PC-9 (cell line): ENCODE data around the gene PANX3. TPM values are rescaled to one million over a fixed set of nuclear protein-coding genes. Genes with fewer than 3 reads are reported as not detected.

Source experiments
- BruUV-seq: library from RNA; stranded (reverse); fragments of 400-500 nt; replicated peaks from 2 replicates; lab custom pipeline; 2021; lab: Mats Ljungman, UMichigan
- CTCF ChIA-PET: fragments of 300-600 bp; sonication (Branson Sonifier 250); formaldehyde crosslinking; loops from one replicate; lab custom pipeline; 2022; ENCODE audit warnings: antibody characterized with exemption; lab: Charles Lee
- POLR2A ChIA-PET: fragments of 300-600 bp; sonication (Branson Sonifier 250); formaldehyde crosslinking; loops from one replicate; lab custom pipeline; 2022; ENCODE audit warnings: antibody characterized with exemption; ENCODE audit not compliant: unreplicated experiment; lab: Charles Lee
- DNase-seq, 2 experiments: peaks; one replicate each; pipeline versions ENCODE4 v3.0.0 to v3.0.0-alpha.2; 2015 to 2022; ENCODE audit warnings: mixed read lengths in 1 of 2
- H2AFZ ChIP-seq: fragments of 200-600 bp; sonication (generic); 2 replicates; pipeline ENCODE4 v1.8.1; 2017; ENCODE audit warnings: antibody characterized with exemption
- H3F3A ChIP-seq: fragments of 200-600 bp; sonication (generic); 2 replicates; pipeline ENCODE4 v1.8.1; 2017; ENCODE audit warnings: antibody characterized with exemption, mild to moderate bottlenecking, low read depth; ENCODE audit not compliant: insufficient read depth
- H3K27ac ChIP-seq: fragments of 200-600 bp; sonication (generic); 2 replicates; pipeline ENCODE4 v1.6.1; 2016; ENCODE audit warnings: mixed run types
- H3K27me3 ChIP-seq: fragments of 200-600 bp; sonication (generic); 2 replicates; pipeline ENCODE4 v1.6.1; 2016; ENCODE audit warnings: low read depth, mixed run types; ENCODE audit not compliant: insufficient read depth
- H3K36me3 ChIP-seq: fragments of 200-600 bp; sonication (generic); 2 replicates; pipeline ENCODE4 v1.6.1; 2016; ENCODE audit warnings: low read depth, mixed run types
- H3K4me1 ChIP-seq: fragments of 200-600 bp; sonication (generic); replicated peaks from 2 replicates; pipeline ENCODE4 v1.6.1; 2016; ENCODE audit warnings: mixed run types; ENCODE audit not compliant: insufficient read depth
- H3K4me2 ChIP-seq: fragments of 200-600 bp; sonication (generic); 2 replicates; pipeline ENCODE4 v1.6.1; 2017; ENCODE audit warnings: mixed run types
- H3K4me3 ChIP-seq: fragments of 200-600 bp; sonication (generic); 2 replicates; pipeline ENCODE4 v1.6.1; 2016; ENCODE audit warnings: mixed run types
- H3K79me2 ChIP-seq: fragments of 200-600 bp; sonication (generic); 2 replicates; pipeline ENCODE4 v1.6.1; 2017; ENCODE audit warnings: low read depth, mixed run types
- H3K9me2 ChIP-seq: fragments of 200-600 bp; sonication (generic); 2 replicates; pipeline ENCODE4 v1.8.1; 2017; ENCODE audit warnings: mild to moderate bottlenecking; ENCODE audit not compliant: insufficient read depth
- H3K9me3 ChIP-seq: fragments of 200-600 bp; sonication (generic); 2 replicates; pipeline ENCODE4 v1.8.1; 2016; ENCODE audit warnings: low read depth; ENCODE audit not compliant: insufficient read depth
- H4K20me1 ChIP-seq: fragments of 200-600 bp; sonication (generic); 2 replicates; pipeline ENCODE4 v1.8.1; 2017; ENCODE audit not compliant: insufficient read depth
- CTCF ChIP-seq: fragments of 200-600 bp; sonication (generic); conservative IDR thresholded peaks from 2 replicates; pipeline ENCODE4 v1.6.1; 2017; ENCODE audit warnings: mixed run types, antibody characterized with exemption, mild to moderate bottlenecking, moderate library complexity
- EZH2 ChIP-seq: fragments of 200-600 bp; sonication (generic); IDR thresholded peaks from 2 replicates; pipeline ENCODE4 v1.8.0; 2017; ENCODE audit warnings: antibody characterized with exemption, low read depth
- intact Hi-C: fragments of 100-400 bp; cut with micrococcal nuclease; formaldehyde crosslinking; loops from one replicate; pipeline ENCODE4 v1.10.0; 2022; ENCODE audit not compliant: unreplicated experiment
- total RNA-seq: library from RNA; stranded (reverse); gene quantifications from 2 replicates; pipeline ENCODE4 v1.2.3, GENCODE V29; 2021

PANX3 gene
- total RNA-seq, 1 experiment from 2014 or later: not detected

- Histone ChIP-seq H3K27ac (no peak overlapping the region), H3K79me2 (no peaks in the 10 kb centered on the region), H3K4me2 (no peak overlapping the region), H3K4me3 (no peak overlapping the region), H3K9me3 (no peaks in the 10 kb centered on the region), H3K27me3 (peaks cover 51% of the 10 kb centered on the region), H3F3A (no peaks in the 10 kb centered on the region), H3K36me3 (no peaks in the 10 kb centered on the region), H2AFZ (no peak overlapping the region), H3K9me2 (no peaks in the 10 kb centered on the region; the same call in 1 of the 2 replicates), H4K20me1 (no peaks in the 10 kb centered on the region), H3K4me1 (no peaks in the 10 kb centered on the region)
- ChIA-PET CTCF (interaction anchor here (0.5 kb wide), 1 partner anchor 27 kb away, joined by 4 read pairs; no protein-coding TSS in a partner anchor), POLR2A (no interaction called here)
- no peak for TF ChIP-seq CTCF
- no peak for DNase-seq
- BruUV-seq: no TSS peak
- intact Hi-C loops: no loop called here
These were observed 28.7 kb upstream of the PANX3 start for GRCh38 chr11:124582565-124582964.

- no TSS peak for BruUV-seq
- H4K20me1 ChIP-seq: no peaks in the 10 kb centered on the region
- intact Hi-C loops: no loop called here
- CTCF ChIA-PET: no interaction called here
- no peaks in the 10 kb centered on the region for H3K79me2 ChIP-seq
- H2AFZ ChIP-seq: no peak overlapping the region
- no peaks in the 10 kb centered on the region for H3K9me3 ChIP-seq
- H3K4me2 ChIP-seq: no peak overlapping the region
- no peak for DNase-seq
- H3K36me3 ChIP-seq: no peaks in the 10 kb centered on the region
- H3K27me3 ChIP-seq: peaks cover 45% of the 10 kb centered on the region
- H3K4me3 ChIP-seq: no peak overlapping the region
- POLR2A ChIA-PET: no interaction called here
- H3K4me1 ChIP-seq: no peaks in the 10 kb centered on the region
- no peaks in the 10 kb centered on the region for H3F3A ChIP-seq
- TF ChIP-seq CTCF (no peak), EZH2 (no peak)
- no peaks in the 10 kb centered on the region; the same call in 1 of the 2 replicates for H3K9me2 ChIP-seq
- H3K27ac ChIP-seq: no peak overlapping the region
These were observed 27.4 kb upstream of the PANX3 start for GRCh38 chr11:124583781-124584180.

DNA sequence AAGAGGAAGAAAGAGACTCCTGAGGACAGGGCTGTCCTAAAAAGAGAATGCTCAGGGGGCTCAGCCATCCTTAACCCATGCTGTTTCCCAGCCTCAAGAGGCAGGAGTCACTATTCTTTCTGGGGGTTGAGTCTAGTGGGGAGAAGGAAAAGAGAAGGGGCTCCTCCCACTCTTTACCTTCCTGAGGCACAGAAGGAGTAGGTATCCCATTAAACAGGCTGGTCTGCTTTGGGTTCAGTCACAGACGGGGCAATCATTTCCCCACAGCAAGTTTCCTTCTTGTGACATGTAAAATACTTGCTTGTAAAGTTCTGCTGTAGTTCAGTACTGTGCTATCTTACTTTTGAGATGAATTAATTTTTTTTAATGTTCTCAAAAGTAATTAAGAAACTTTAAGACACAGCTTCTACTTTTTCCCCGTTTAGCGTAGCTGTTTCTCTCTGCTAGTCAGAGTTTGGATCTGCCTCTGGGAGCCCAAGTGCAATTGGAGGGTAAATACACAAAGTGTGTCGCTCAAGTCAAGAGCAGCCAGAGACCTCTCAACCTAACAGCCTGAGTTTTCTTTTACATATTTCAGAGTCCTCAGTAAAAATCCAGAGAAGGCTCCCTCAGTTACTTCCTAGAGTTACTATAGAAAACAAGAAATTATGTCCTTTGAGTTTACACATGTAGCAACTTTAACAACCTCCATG lies 26.4 kb upstream of the PANX3 start:
- no peak overlapping the region for H3K4me2 ChIP-seq
- no peak overlapping the region for H3K27ac ChIP-seq
- no peak overlapping the region for H3K4me3 ChIP-seq
- intact Hi-C loops: loop anchor here (5.0 kb wide), 1 partner anchor 513 kb away; no protein-coding TSS in a partner anchor
- no peak overlapping the region for H2AFZ ChIP-seq
- TF ChIP-seq CTCF: no peak
- no peaks in the 10 kb centered on the region for H3K79me2 ChIP-seq
- H3F3A ChIP-seq: no peaks in the 10 kb centered on the region
- DNase-seq: no peak
- no peaks in the 10 kb centered on the region for H3K36me3 ChIP-seq
- POLR2A ChIA-PET: interaction anchor here (0.6 kb wide), 1 partner anchor 974 kb away, joined by 3 read pairs; no protein-coding TSS in a partner anchor
- peaks cover 49% of the 10 kb centered on the region for H3K27me3 ChIP-seq
- BruUV-seq: no TSS peak
- CTCF ChIA-PET: interaction anchor here (0.7 kb wide), 1 partner anchor 513 kb away, joined by 3 read pairs; no protein-coding TSS in a partner anchor
- no peaks in the 10 kb centered on the region for H4K20me1 ChIP-seq
- no peaks in the 10 kb centered on the region for H3K4me1 ChIP-seq
- H3K9me2 ChIP-seq: no peaks in the 10 kb centered on the region; the same call in 1 of the 2 replicates
- H3K9me3 ChIP-seq: no peaks in the 10 kb centered on the region
